Stomach (tissue), 9 donors: ENCODE measurements around the gene STIM1. TPM values are rescaled to one million over a fixed set of nuclear protein-coding genes. Genes with fewer than 3 reads are reported as not detected.

Source experiments
- DNase-seq, 2 donors: peaks; one replicate each; pipeline versions ENCODE4 v3.0.0 to v3.0.0-alpha.2; 2013 to 2019
- H3K27ac ChIP-seq, 5 donors: fragments of 200-600 bp in 4 of 5; sonication (generic) in 4 of 5; one replicate each; pipeline ENCODE4 v1.5.1; 2013 to 2019; ENCODE audit warnings: mild to moderate bottlenecking in 1 of 5, moderate library complexity in 1 of 5
- H3K27me3 ChIP-seq, 3 donors: fragments of 200-600 bp; sonication (generic); one replicate each; pipeline ENCODE4 v1.5.1; 2017 to 2019; ENCODE audit warnings: mixed run types in 1 of 3
- H3K36me3 ChIP-seq, 4 donors: fragments of 200-600 bp; sonication (generic); 1 replicate in 3 of 4; 2 replicates in 1 of 4; pipeline ENCODE4 v1.5.1; 2016 to 2019
- H3K4me1 ChIP-seq, 4 donors: fragments of 200-600 bp; sonication (generic); one replicate each; pipeline ENCODE4 v1.5.1; 2016 to 2019
- H3K4me3 ChIP-seq, 4 donors: fragments of 200-600 bp; sonication (generic) in 3 of 4; one replicate each; pipeline ENCODE4 v1.5.1; 2016 to 2019; ENCODE audit warnings: mild to moderate bottlenecking in 1 of 4
- H3K9me3 ChIP-seq, 4 donors: fragments of 200-600 bp; sonication (generic); one replicate each; pipeline ENCODE4 v1.5.1; 2016 to 2019
- CTCF ChIP-seq, 7 experiments: fragments of 450-650 bp in 4 of 7; fragments of 200-600 bp in 3 of 7; sonication (generic) in 3 of 7; IDR thresholded peaks; one replicate each; pipeline ENCODE4 v1.5.1; 2016 to 2019; ENCODE audit warnings: antibody characterized with exemption in 7 of 7, control low read depth in 2 of 7, mild to moderate bottlenecking in 1 of 7
- EP300 ChIP-seq: sonication (generic); formaldehyde crosslinking; IDR thresholded peaks from one replicate; pipeline ENCODE4 v1.6.1; 2017; ENCODE audit warnings: antibody characterized with exemption
- POLR2A ChIP-seq, 4 donors: fragments of 450-650 bp; IDR thresholded peaks; one replicate each; pipeline ENCODE4 v1.6.1; 2016; ENCODE audit warnings: antibody characterized with exemption in 4 of 4, control low read depth in 2 of 4, mild to moderate bottlenecking in 1 of 4, moderate library complexity in 1 of 4
- POLR2AphosphoS5 ChIP-seq, 3 donors: sonication (generic); formaldehyde crosslinking; IDR thresholded peaks; one replicate each; pipeline ENCODE4 v1.6.1; 2016; ENCODE audit warnings: antibody characterized with exemption in 3 of 3
- WGBS, 5 donors: extraction: QIAGEN DNeasy Blood & Tissue Kit in 3 of 5; methylation state at CpG; one replicate each; pipeline versions ENCODE4 v1.1.5 to v1.1.7; 2013 to 2018; 5-methylcytosine and 5-hydroxymethylcytosine counted together
- intact Hi-C: fragments of 100-400 bp; cut with DNase I; formaldehyde crosslinking; loops from one replicate; pipeline ENCODE4 v1.15.1; 2023; ENCODE audit warnings: low total_unique reads
- polyA plus RNA-seq, 3 donors: library from polyadenylated mRNA; stranded (reverse); fragments of 200-250 nt; gene quantifications; one replicate each; pipeline ENCODE4 v1.2.3, GENCODE V29; 2013
- total RNA-seq, 5 donors: library from RNA; depleted of rRNA; stranded (reverse); fragments of >200 nt; gene quantifications; one replicate each; pipeline versions ENCODE4 v1.1.0 to v1.2.3, GENCODE V29; 2014 to 2016
- donor health status: healthy with polysubstance abuse.
- donor health status: Bipolar disorder and iron deficiency.
- donor health status: healthy.

Gene STIM1
- total and polyA plus RNA-seq, 8 donors: 8.7 to 70.7 (median 34.3) TPM

DNA sequence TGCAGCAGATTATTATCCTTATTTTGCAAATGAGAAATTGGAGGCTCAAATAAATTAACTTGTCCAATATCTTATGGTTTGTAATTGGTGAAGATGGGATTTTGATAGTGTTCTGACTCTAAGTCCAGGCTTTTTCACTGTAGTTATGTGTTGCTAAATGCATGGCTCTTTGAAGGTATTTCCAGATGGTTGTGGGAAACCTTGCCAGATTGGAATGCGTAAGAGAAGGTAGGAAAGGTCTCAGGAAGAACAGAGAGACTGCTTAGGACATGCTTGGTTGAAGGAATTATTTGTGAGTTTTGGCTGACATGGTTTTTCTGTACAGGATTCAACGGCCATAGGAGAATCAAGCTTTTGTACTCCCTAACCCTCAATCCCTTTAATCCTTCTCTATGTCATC lies 108.6 kb downstream of the STIM1 start:
- Histone ChIP-seq H3K27me3 (no peaks in the 10 kb centered on the region), H3K36me3 (peaks cover 0 to 10% (median 8%) of the 10 kb centered on the region in 4 donors), H3K4me3 (no peak overlapping the region), H3K9me3 (no peaks in the 10 kb centered on the region), H3K4me1 (peaks cover 0 to 45% (median 24%) of the 10 kb centered on the region in 4 donors), H3K27ac (no peak overlapping the region)
- 73 to 89% (median 76%) methylated on average over 2 of the region's 2 CpGs for WGBS, 5 donors
- intact Hi-C loops: no loop called here
- TF ChIP-seq CTCF (IDR thresholded peaks at IDR 0.05) (no peak), POLR2A (IDR thresholded peaks at IDR 0.05) (no peak), POLR2AphosphoS5 (IDR thresholded peaks at IDR 0.05) (no peak)
- no peak for DNase-seq

DNA sequence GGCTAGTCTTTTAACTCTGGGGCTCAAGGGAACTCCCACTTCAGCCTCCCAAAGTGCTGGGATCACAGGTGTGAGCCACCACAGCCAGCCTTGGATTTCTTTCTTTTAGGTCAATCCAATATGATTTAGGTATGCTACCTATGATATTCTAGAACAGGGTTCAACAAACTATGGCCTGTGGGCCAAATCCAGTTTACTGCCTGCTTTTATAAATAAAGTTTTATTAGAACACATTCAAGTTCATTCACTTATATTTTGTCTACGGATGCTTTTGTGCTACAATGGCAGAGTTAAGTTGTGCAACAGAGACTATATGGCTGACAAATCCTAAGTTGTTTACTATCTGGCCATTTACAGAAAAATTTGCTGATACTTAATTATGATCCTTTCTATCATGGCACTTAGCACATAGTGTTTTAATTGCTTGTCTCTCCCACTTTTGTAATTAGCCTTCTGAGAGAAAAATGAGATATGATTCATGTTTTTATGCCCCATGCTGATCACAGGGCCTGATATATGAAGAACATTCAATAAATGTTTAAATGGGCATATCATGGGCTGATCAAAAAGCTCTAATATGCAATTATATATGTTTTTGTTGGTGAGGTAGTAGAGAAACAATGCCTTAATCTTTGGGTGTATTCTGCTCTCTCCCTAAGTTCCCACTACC lies 109.6 kb downstream of the STIM1 start:
- Histone ChIP-seq H3K4me3 (no peak overlapping the region), H3K4me1 (peaks cover 0 to 46% (median 22%) of the 10 kb centered on the region in 4 donors), H3K27me3 (no peaks in the 10 kb centered on the region), H3K27ac (no peak overlapping the region), H3K36me3 (peaks cover 0 to 10% (median 8%) of the 10 kb centered on the region in 4 donors), H3K9me3 (no peaks in the 10 kb centered on the region)
- no peak for TF ChIP-seq EP300
- no peak for TF ChIP-seq POLR2AphosphoS5 (IDR thresholded peaks at IDR 0.05)
- TF ChIP-seq CTCF (IDR thresholded peaks at IDR 0.05): no peak
- TF ChIP-seq POLR2A (IDR thresholded peaks at IDR 0.05): no peak
- intact Hi-C loops: no loop called here
- WGBS, 5 donors: 92 to 100% (median 98%) methylated on average over 1 of the region's 1 CpG
- DNase-seq: no peak

- H3K36me3 ChIP-seq: peaks cover 0 to 10% (median 8%) of the 10 kb centered on the region in 4 donors
- TF ChIP-seq EP300: no peak
- no peak for TF ChIP-seq POLR2AphosphoS5 (IDR thresholded peaks at IDR 0.05)
- no peak for TF ChIP-seq CTCF (IDR thresholded peaks at IDR 0.05)
- no peak for TF ChIP-seq POLR2A (IDR thresholded peaks at IDR 0.05)
- no peak for DNase-seq
- H3K27ac ChIP-seq: no peak overlapping the region
- H3K27me3 ChIP-seq: no peaks in the 10 kb centered on the region
- H3K4me3 ChIP-seq: no peak overlapping the region
- no peaks in the 10 kb centered on the region for H3K9me3 ChIP-seq
- H3K4me1 ChIP-seq: peaks cover 0 to 43% (median 19%) of the 10 kb centered on the region in 4 donors
- intact Hi-C loops: no loop called here
Measured at GRCh38 chr11:3967695-3968094, 112.2 kb downstream of the STIM1 start.

DNA sequence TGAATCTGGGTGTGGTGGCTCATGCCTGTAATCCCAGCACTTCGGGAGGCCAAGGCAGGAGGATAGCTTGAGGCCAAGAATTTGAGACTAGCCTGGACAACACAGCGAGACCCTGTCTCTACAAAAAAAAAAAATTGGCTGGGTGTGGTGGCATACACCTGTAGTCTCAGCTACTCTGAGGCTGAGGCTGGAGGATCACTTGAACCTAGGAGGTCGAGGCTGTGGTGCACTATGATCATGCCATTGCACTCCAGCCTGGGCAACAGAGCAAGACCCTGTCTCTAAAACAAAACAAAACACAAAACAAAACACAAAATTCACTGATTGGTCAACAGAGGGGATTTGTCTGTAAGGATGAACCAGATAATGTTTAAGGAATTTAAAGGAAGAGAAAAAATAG lies 113.7 kb downstream of the STIM1 start:
- H3K4me3 ChIP-seq: no peak overlapping the region
- H3K4me1 ChIP-seq: peaks cover 0 to 31% (median 10%) of the 10 kb centered on the region in 4 donors
- no peak overlapping the region for H3K27ac ChIP-seq
- TF ChIP-seq CTCF (IDR thresholded peaks at IDR 0.05): no peak
- TF ChIP-seq POLR2A (IDR thresholded peaks at IDR 0.05): no peak
- no peak for TF ChIP-seq EP300
- no peak for TF ChIP-seq POLR2AphosphoS5 (IDR thresholded peaks at IDR 0.05)
- intact Hi-C loops: no loop called here
- H3K36me3 ChIP-seq: peaks cover 0 to 10% (median 8%) of the 10 kb centered on the region in 4 donors
- DNase-seq: no peak
- WGBS, 5 donors: 93 to 96% (median 96%) methylated on average over 3 of the region's 3 CpGs
- no peaks in the 10 kb centered on the region for H3K9me3 ChIP-seq
- H3K27me3 ChIP-seq: no peaks in the 10 kb centered on the region
